ENCODE data around the gene UBE3B. TPM values are rescaled to one million over a fixed set of nuclear protein-coding genes. Genes with fewer than 3 reads are reported as not detected.

UBE3B gene
- polyA plus RNA-seq, 1 donor (not counting 4 experiments of a cell fraction or from before 2014, with no cell fraction given): 27.1 TPM

GRCh38 chr12:109495012-109495411, 17.6 kb downstream of the UBE3B start:
- no peaks in the 10 kb centered on the region for H3K9me1 ChIP-seq (ENCODE audit: control insufficient read depth, extremely low read depth, insufficient read depth, low read length)
- H3K27ac ChIP-seq (ENCODE audit: control insufficient read depth, insufficient read depth, low read length): no peak overlapping the region
- dilution Hi-C loops (cut with MboI; ENCODE audit: extremely low pct_ligation_motif_present, low sequenced_read_pairs): no loop called here
- no peak overlapping the region for H2AFZ ChIP-seq (ENCODE audit: control insufficient read depth, low read length)
- H3K4me2 ChIP-seq (ENCODE audit: control insufficient read depth, extremely low read depth, insufficient read depth, low read depth, low read length): no peak overlapping the region
- no peak overlapping the region for H3K4me3 ChIP-seq (ENCODE audit: control insufficient read depth in 2 of 3, extremely low read depth in 1 of 3, insufficient read depth in 2 of 3, low read depth in 1 of 3, low read length in 3 of 3)
- H3K79me2 ChIP-seq (ENCODE audit: control insufficient read depth, insufficient read depth, low read length): no peaks in the 10 kb centered on the region
- no peaks in the 10 kb centered on the region for H4K20me1 ChIP-seq (ENCODE audit: control insufficient read depth, extremely low read depth, insufficient read depth, low read length)
- no peak for TF ChIP-seq EZH2 (IDR thresholded peaks at IDR 0.05; ENCODE audit: low read length)
- TF ChIP-seq, protein P1, sequence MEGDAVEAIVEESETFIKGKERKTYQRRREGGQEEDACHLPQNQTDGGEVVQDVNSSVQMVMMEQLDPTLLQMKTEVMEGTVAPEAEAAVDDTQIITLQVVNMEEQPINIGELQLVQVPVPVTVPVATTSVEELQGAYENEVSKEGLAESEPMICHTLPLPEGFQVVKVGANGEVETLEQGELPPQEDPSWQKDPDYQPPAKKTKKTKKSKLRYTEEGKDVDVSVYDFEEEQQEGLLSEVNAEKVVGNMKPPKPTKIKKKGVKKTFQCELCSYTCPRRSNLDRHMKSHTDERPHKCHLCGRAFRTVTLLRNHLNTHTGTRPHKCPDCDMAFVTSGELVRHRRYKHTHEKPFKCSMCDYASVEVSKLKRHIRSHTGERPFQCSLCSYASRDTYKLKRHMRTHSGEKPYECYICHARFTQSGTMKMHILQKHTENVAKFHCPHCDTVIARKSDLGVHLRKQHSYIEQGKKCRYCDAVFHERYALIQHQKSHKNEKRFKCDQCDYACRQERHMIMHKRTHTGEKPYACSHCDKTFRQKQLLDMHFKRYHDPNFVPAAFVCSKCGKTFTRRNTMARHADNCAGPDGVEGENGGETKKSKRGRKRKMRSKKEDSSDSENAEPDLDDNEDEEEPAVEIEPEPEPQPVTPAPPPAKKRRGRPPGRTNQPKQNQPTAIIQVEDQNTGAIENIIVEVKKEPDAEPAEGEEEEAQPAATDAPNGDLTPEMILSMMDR (optimal IDR thresholded peaks at IDR 0.05 in 1 of 3, IDR thresholded peaks at IDR 0.05 in 1 of 3, conservative IDR thresholded peaks at IDR 0.05 in 1 of 3; ENCODE audit: extremely low read depth in 1 of 3, insufficient read depth in 2 of 3, low read length in 3 of 3): no peak
- no peaks in the 10 kb centered on the region for H3K9me3 ChIP-seq (ENCODE audit: control insufficient read depth, low read depth, low read length)
- H3K9ac ChIP-seq (ENCODE audit: control insufficient read depth, extremely low read depth, insufficient read depth, low read length): no peak overlapping the region
- peaks cover 11% of the 10 kb centered on the region for H3K4me1 ChIP-seq (ENCODE audit: control insufficient read depth, extremely low read depth, insufficient read depth, low read length)
- DNase-seq (ENCODE audit: low read depth, low spot score) (no peak), FAIRE-seq (no peak)
- no peaks in the 10 kb centered on the region for H3K27me3 ChIP-seq (ENCODE audit: control insufficient read depth, extremely low read depth, insufficient read depth, low read length)
- H3K36me3 ChIP-seq (ENCODE audit: control insufficient read depth in 2 of 2, extremely low read depth in 1 of 2, insufficient read depth in 2 of 2, low read length in 2 of 2): peaks cover 18 to 23% of the 10 kb centered on the region in 2 experiments

GRCh38 chr12:109496306-109496705, 18.9 kb downstream of the UBE3B start:
- no peak overlapping the region for H3K27ac ChIP-seq (ENCODE audit: control insufficient read depth, insufficient read depth, low read length)
- H3K9ac ChIP-seq (ENCODE audit: control insufficient read depth, extremely low read depth, insufficient read depth, low read length): no peak overlapping the region
- H3K4me3 ChIP-seq (ENCODE audit: control insufficient read depth in 2 of 3, extremely low read depth in 1 of 3, insufficient read depth in 2 of 3, low read depth in 1 of 3, low read length in 3 of 3): no peak overlapping the region
- no peaks in the 10 kb centered on the region for H3K9me1 ChIP-seq (ENCODE audit: control insufficient read depth, extremely low read depth, insufficient read depth, low read length)
- H3K9me3 ChIP-seq (ENCODE audit: control insufficient read depth, low read depth, low read length): no peaks in the 10 kb centered on the region
- peaks cover 22 to 27% of the 10 kb centered on the region in 2 experiments for H3K36me3 ChIP-seq (ENCODE audit: control insufficient read depth in 2 of 2, extremely low read depth in 1 of 2, insufficient read depth in 2 of 2, low read length in 2 of 2)
- FAIRE-seq (no peak), DNase-seq (ENCODE audit: low read depth, low spot score) (no peak)
- no peaks in the 10 kb centered on the region for H4K20me1 ChIP-seq (ENCODE audit: control insufficient read depth, extremely low read depth, insufficient read depth, low read length)
- TF ChIP-seq, protein P1 (optimal IDR thresholded peaks at IDR 0.05 in 1 of 3, IDR thresholded peaks at IDR 0.05 in 1 of 3, conservative IDR thresholded peaks at IDR 0.05 in 1 of 3; ENCODE audit: extremely low read depth in 1 of 3, insufficient read depth in 2 of 3, low read length in 3 of 3): no peak
- no peak for TF ChIP-seq EZH2 (IDR thresholded peaks at IDR 0.05; ENCODE audit: low read length)
- H3K4me2 ChIP-seq (ENCODE audit: control insufficient read depth, extremely low read depth, insufficient read depth, low read depth, low read length): no peak overlapping the region
- H3K4me1 ChIP-seq (ENCODE audit: control insufficient read depth, extremely low read depth, insufficient read depth, low read length): peaks cover 11% of the 10 kb centered on the region
- H3K79me2 ChIP-seq (ENCODE audit: control insufficient read depth, insufficient read depth, low read length): no peaks in the 10 kb centered on the region
- H2AFZ ChIP-seq (ENCODE audit: control insufficient read depth, low read length): no peak overlapping the region
- dilution Hi-C loops (cut with MboI; ENCODE audit: extremely low pct_ligation_motif_present, low sequenced_read_pairs): no loop called here
- H3K27me3 ChIP-seq (ENCODE audit: control insufficient read depth, extremely low read depth, insufficient read depth, low read length): no peaks in the 10 kb centered on the region
